ENCODE data around the gene GPR176.
A peak's percentile ranks its signal among the peaks of the same experiment; 100 is the strongest.
"Not testable (repeated sequence)": the region's sequence is repeated elsewhere in the genome, so short reads cannot be mapped to it uniquely, and the experiment has no call there.

GPR176 gene

GRCh38 chr15:39918688-39919385 lies 1.2 kb downstream of the GPR176 start:
- Histone ChIP-seq H3K4me3 (ENCODE audit: low read depth, low read length) (peak overlapping the region; percentile 95), H3K27ac (ENCODE audit: low read depth, low read length) (peak overlapping the region; percentile 98), H3K4me1 (ENCODE audit: control insufficient read depth, insufficient read depth, low read length, unreplicated experiment) (peaks cover 20% of the 10 kb centered on the region), H2AFZ (ENCODE audit: low read length, unreplicated experiment) (no peak overlapping the region), H3K79me2 (ENCODE audit: control insufficient read depth, insufficient read depth, low read length, unreplicated experiment) (peaks cover 53% of the 10 kb centered on the region), H3K36me3 (ENCODE audit: insufficient read depth, low read length) (peaks cover 23% of the 10 kb centered on the region), H3K27me3 (ENCODE audit: insufficient read depth, low read length) (no peaks in the 10 kb centered on the region)

GRCh38 chr15:39914977-39915376 lies 5.1 kb downstream of the GPR176 start:
- Histone ChIP-seq H3K27me3 (ENCODE audit: insufficient read depth, low read length) (no peaks in the 10 kb centered on the region), H3K79me2 (ENCODE audit: control insufficient read depth, insufficient read depth, low read length, unreplicated experiment) (peaks cover 86% of the 10 kb centered on the region), H3K27ac (ENCODE audit: low read depth, low read length) (no peak overlapping the region), H3K36me3 (ENCODE audit: insufficient read depth, low read length) (peaks cover 23% of the 10 kb centered on the region), H3K4me1 (ENCODE audit: control insufficient read depth, insufficient read depth, low read length, unreplicated experiment) (peaks cover 17% of the 10 kb centered on the region), H3K4me3 (ENCODE audit: low read depth, low read length) (no peak overlapping the region), H2AFZ (ENCODE audit: low read length, unreplicated experiment) (no peak overlapping the region)

GRCh38 chr15:39909007-39909406 lies 11.1 kb downstream of the GPR176 start:
- Histone ChIP-seq H3K4me1 (ENCODE audit: control insufficient read depth, insufficient read depth, low read length, unreplicated experiment) (peaks cover 37% of the 10 kb centered on the region), H3K36me3 (ENCODE audit: insufficient read depth, low read length) (no peaks in the 10 kb centered on the region), H3K27ac (ENCODE audit: low read depth, low read length) (peak overlapping the region; percentile 77), H3K27me3 (ENCODE audit: insufficient read depth, low read length) (no peaks in the 10 kb centered on the region), H3K4me3 (ENCODE audit: low read depth, low read length) (no peak overlapping the region), H2AFZ (ENCODE audit: low read length, unreplicated experiment) (no peak overlapping the region), H3K79me2 (ENCODE audit: control insufficient read depth, insufficient read depth, low read length, unreplicated experiment) (peaks cover 82% of the 10 kb centered on the region)

- no peak overlapping the region for H2AFZ ChIP-seq (ENCODE audit: low read length, unreplicated experiment)
- H3K4me1 ChIP-seq (ENCODE audit: control insufficient read depth, insufficient read depth, low read length, unreplicated experiment), result peaks cover 40% of the 10 kb centered on the region
- no peak overlapping the region for H3K4me3 ChIP-seq (ENCODE audit: low read depth, low read length)
- peak overlapping the region; percentile 77 for H3K27ac ChIP-seq (ENCODE audit: low read depth, low read length)
- no peaks in the 10 kb centered on the region for H3K27me3 ChIP-seq (ENCODE audit: insufficient read depth, low read length)
- no peaks in the 10 kb centered on the region for H3K36me3 ChIP-seq (ENCODE audit: insufficient read depth, low read length)
- H3K79me2 ChIP-seq (ENCODE audit: control insufficient read depth, insufficient read depth, low read length, unreplicated experiment), result peaks cover 77% of the 10 kb centered on the region
Measured at GRCh38 chr15:39908186-39908585, 11.9 kb downstream of the GPR176 start.

- Histone ChIP-seq H3K4me3 (ENCODE audit: low read depth, low read length) (no peak overlapping the region), H3K79me2 (ENCODE audit: control insufficient read depth, insufficient read depth, low read length, unreplicated experiment) (peaks cover 76% of the 10 kb centered on the region), H2AFZ (ENCODE audit: low read length, unreplicated experiment) (no peak overlapping the region), H3K4me1 (ENCODE audit: control insufficient read depth, insufficient read depth, low read length, unreplicated experiment) (peaks cover 34% of the 10 kb centered on the region), H3K27ac (ENCODE audit: low read depth, low read length) (no peak overlapping the region), H3K27me3 (ENCODE audit: insufficient read depth, low read length) (no peaks in the 10 kb centered on the region), H3K36me3 (ENCODE audit: insufficient read depth, low read length) (no peaks in the 10 kb centered on the region)
Measured at GRCh38 chr15:39907216-39907615, 12.8 kb downstream of the GPR176 start.

GRCh38 chr15:39904115-39904514 lies 16.0 kb downstream of the GPR176 start:
- no peak overlapping the region for H3K27ac ChIP-seq (ENCODE audit: low read depth, low read length)
- H2AFZ ChIP-seq (ENCODE audit: low read length, unreplicated experiment), result no peak overlapping the region
- H3K36me3 ChIP-seq (ENCODE audit: insufficient read depth, low read length), result peaks cover 4% of the 10 kb centered on the region; the same call in 1 of the 2 replicates
- peaks cover 27% of the 10 kb centered on the region for H3K4me1 ChIP-seq (ENCODE audit: control insufficient read depth, insufficient read depth, low read length, unreplicated experiment)
- H3K79me2 ChIP-seq (ENCODE audit: control insufficient read depth, insufficient read depth, low read length, unreplicated experiment), result peaks cover 65% of the 10 kb centered on the region
- H3K4me3 ChIP-seq (ENCODE audit: low read depth, low read length), result no peak overlapping the region
- no peaks in the 10 kb centered on the region for H3K27me3 ChIP-seq (ENCODE audit: insufficient read depth, low read length)

- Histone ChIP-seq H3K4me1 (ENCODE audit: control insufficient read depth, insufficient read depth, low read length, unreplicated experiment) (peaks cover 33% of the 10 kb centered on the region), H2AFZ (ENCODE audit: low read length, unreplicated experiment) (no peak overlapping the region), H3K79me2 (ENCODE audit: control insufficient read depth, insufficient read depth, low read length, unreplicated experiment) (peaks cover 48% of the 10 kb centered on the region), H3K36me3 (ENCODE audit: insufficient read depth, low read length) (peaks cover 4% of the 10 kb centered on the region; the same call in 1 of the 2 replicates), H3K27ac (ENCODE audit: low read depth, low read length) (peak overlapping the region; percentile 21), H3K27me3 (ENCODE audit: insufficient read depth, low read length) (no peaks in the 10 kb centered on the region), H3K4me3 (ENCODE audit: low read depth, low read length) (no peak overlapping the region)
Measured at GRCh38 chr15:39898317-39898716, 21.7 kb downstream of the GPR176 start.

GRCh38 chr15:39896846-39897245 lies 23.2 kb downstream of the GPR176 start:
- H3K79me2 ChIP-seq (ENCODE audit: control insufficient read depth, insufficient read depth, low read length, unreplicated experiment), result peaks cover 43% of the 10 kb centered on the region
- no peaks in the 10 kb centered on the region for H3K27me3 ChIP-seq (ENCODE audit: insufficient read depth, low read length)
- H3K4me3 ChIP-seq (ENCODE audit: low read depth, low read length), result peak overlapping the region; percentile 38; the same call in 1 of the 2 replicates
- H2AFZ ChIP-seq (ENCODE audit: low read length, unreplicated experiment), result no peak overlapping the region
- peaks cover 33% of the 10 kb centered on the region for H3K4me1 ChIP-seq (ENCODE audit: control insufficient read depth, insufficient read depth, low read length, unreplicated experiment)
- H3K36me3 ChIP-seq (ENCODE audit: insufficient read depth, low read length), result peaks cover 4% of the 10 kb centered on the region; the same call in 1 of the 2 replicates
- peak overlapping the region; percentile 50 for H3K27ac ChIP-seq (ENCODE audit: low read depth, low read length)

GRCh38 chr15:39896101-39896500 lies 24.0 kb downstream of the GPR176 start:
- peaks cover 4% of the 10 kb centered on the region; the same call in 1 of the 2 replicates for H3K36me3 ChIP-seq (ENCODE audit: insufficient read depth, low read length)
- H2AFZ ChIP-seq (ENCODE audit: low read length, unreplicated experiment), result no peak overlapping the region
- peak overlapping the region; percentile 28; the same call in 1 of the 2 replicates for H3K27ac ChIP-seq (ENCODE audit: low read depth, low read length)
- H3K79me2 ChIP-seq (ENCODE audit: control insufficient read depth, insufficient read depth, low read length, unreplicated experiment), result peaks cover 42% of the 10 kb centered on the region
- no peaks in the 10 kb centered on the region for H3K27me3 ChIP-seq (ENCODE audit: insufficient read depth, low read length)
- H3K4me1 ChIP-seq (ENCODE audit: control insufficient read depth, insufficient read depth, low read length, unreplicated experiment), result peaks cover 33% of the 10 kb centered on the region
- H3K4me3 ChIP-seq (ENCODE audit: low read depth, low read length), result no peak overlapping the region

- H3K36me3 ChIP-seq (ENCODE audit: insufficient read depth, low read length), result not testable (repeated sequence)
- H3K4me1 ChIP-seq (ENCODE audit: control insufficient read depth, insufficient read depth, low read length, unreplicated experiment), result peaks cover 28% of the 10 kb centered on the region
Measured at GRCh38 chr15:39893051-39893450, 27.0 kb downstream of the GPR176 start.

GRCh38 chr15:39892418-39892817 lies 27.6 kb downstream of the GPR176 start:
- no peak overlapping the region for H3K27ac ChIP-seq (ENCODE audit: low read depth, low read length)
- no peaks in the 10 kb centered on the region for H3K27me3 ChIP-seq (ENCODE audit: insufficient read depth, low read length)
- no peaks in the 10 kb centered on the region for H3K36me3 ChIP-seq (ENCODE audit: insufficient read depth, low read length)
- no peak overlapping the region for H3K4me3 ChIP-seq (ENCODE audit: low read depth, low read length)
- peaks cover 29% of the 10 kb centered on the region for H3K4me1 ChIP-seq (ENCODE audit: control insufficient read depth, insufficient read depth, low read length, unreplicated experiment)
- H3K79me2 ChIP-seq (ENCODE audit: control insufficient read depth, insufficient read depth, low read length, unreplicated experiment), result peaks cover 42% of the 10 kb centered on the region
- no peak overlapping the region for H2AFZ ChIP-seq (ENCODE audit: low read length, unreplicated experiment)

More at GRCh38 chr15:39893051-39893450, 27.0 kb downstream of the GPR176 start:
- H3K79me2 ChIP-seq (ENCODE audit: control insufficient read depth, insufficient read depth, low read length, unreplicated experiment), result peaks cover 42% of the 10 kb centered on the region
- H3K27me3 ChIP-seq (ENCODE audit: insufficient read depth, low read length); H3K4me3 ChIP-seq (ENCODE audit: low read depth, low read length); H2AFZ ChIP-seq (ENCODE audit: low read length, unreplicated experiment); H3K27ac ChIP-seq (ENCODE audit: low read depth, low read length): not testable (repeated sequence)

All from ACC112 (cell line).